HUES48 (cell line): ENCODE data around the gene FMNL3.
A peak's percentile ranks its signal among the peaks of the same experiment; 100 is the strongest.

Experiments used
- H3K27ac ChIP-seq: one replicate; pipeline ENCODE4 v1.7.0; 2013; ENCODE audit warnings: low read depth, low read length, inconsistent platforms
- H3K27me3 ChIP-seq: 2 replicates; pipeline ENCODE4 v1.6.1; 2013; ENCODE audit warnings: mild to moderate bottlenecking, low read length; ENCODE audit not compliant: control insufficient read depth, insufficient read depth
- H3K36me3 ChIP-seq: 2 replicates; pipeline ENCODE4 v1.6.1; 2013; ENCODE audit warnings: low read length; ENCODE audit not compliant: control insufficient read depth, insufficient read depth
- H3K4me1 ChIP-seq: 2 replicates; pipeline ENCODE4 v1.6.1; 2013; ENCODE audit warnings: mild to moderate bottlenecking, low read length; ENCODE audit not compliant: control insufficient read depth, insufficient read depth
- H3K4me3 ChIP-seq: 2 replicates; pipeline ENCODE4 v1.5.1; 2013; ENCODE audit warnings: mild to moderate bottlenecking, low read depth, low read length
- H3K9ac ChIP-seq: 2 replicates; pipeline ENCODE4 v1.6.1; 2013; ENCODE audit warnings: mild to moderate bottlenecking, low read depth, low read length, moderate library complexity
- H3K9me3 ChIP-seq: 2 replicates; pipeline ENCODE4 v1.6.1; 2013; ENCODE audit warnings: low read length; ENCODE audit not compliant: control insufficient read depth, insufficient read depth

The FMNL3 gene

DNA sequence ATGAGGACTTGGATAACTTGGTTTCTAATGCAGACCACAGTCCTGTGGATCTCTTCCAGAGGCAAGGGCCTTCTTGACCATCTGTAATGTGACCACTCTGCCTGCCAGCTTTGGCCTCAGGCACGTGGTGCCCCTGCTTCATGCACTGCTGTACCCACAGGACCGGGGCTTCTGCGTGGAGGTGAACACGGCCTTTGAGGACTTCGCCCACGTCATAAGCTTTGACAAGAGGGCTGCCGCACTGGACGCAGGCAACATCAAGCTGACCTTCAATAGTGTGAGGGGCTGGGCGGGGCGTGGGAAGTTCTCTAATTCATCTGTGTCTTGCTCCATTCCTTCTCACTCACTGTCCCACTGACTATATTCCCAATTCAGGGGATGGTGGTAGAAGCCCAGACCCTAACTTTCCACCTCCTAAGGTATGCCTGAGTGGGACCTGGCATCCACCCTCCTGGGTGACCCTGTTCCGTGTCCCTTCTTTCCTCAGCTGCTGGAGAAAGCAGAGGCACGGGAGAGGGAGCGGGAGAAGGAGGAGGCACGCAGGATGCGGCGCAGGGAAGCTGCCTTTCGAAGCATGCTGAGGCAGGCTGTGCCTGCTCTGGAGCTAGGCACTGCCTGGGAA is 65.3 kb downstream of the FMNL3 start:
- H3K36me3 ChIP-seq, result peaks cover 63% of the 10 kb centered on the region
- no peak overlapping the region for H3K9ac ChIP-seq
- no peaks in the 10 kb centered on the region for H3K9me3 ChIP-seq
- no peaks in the 10 kb centered on the region for H3K27me3 ChIP-seq
- peaks cover 10% of the 10 kb centered on the region for H3K4me1 ChIP-seq
- no peak overlapping the region for H3K4me3 ChIP-seq
- H3K27ac ChIP-seq, result no peak overlapping the region

DNA sequence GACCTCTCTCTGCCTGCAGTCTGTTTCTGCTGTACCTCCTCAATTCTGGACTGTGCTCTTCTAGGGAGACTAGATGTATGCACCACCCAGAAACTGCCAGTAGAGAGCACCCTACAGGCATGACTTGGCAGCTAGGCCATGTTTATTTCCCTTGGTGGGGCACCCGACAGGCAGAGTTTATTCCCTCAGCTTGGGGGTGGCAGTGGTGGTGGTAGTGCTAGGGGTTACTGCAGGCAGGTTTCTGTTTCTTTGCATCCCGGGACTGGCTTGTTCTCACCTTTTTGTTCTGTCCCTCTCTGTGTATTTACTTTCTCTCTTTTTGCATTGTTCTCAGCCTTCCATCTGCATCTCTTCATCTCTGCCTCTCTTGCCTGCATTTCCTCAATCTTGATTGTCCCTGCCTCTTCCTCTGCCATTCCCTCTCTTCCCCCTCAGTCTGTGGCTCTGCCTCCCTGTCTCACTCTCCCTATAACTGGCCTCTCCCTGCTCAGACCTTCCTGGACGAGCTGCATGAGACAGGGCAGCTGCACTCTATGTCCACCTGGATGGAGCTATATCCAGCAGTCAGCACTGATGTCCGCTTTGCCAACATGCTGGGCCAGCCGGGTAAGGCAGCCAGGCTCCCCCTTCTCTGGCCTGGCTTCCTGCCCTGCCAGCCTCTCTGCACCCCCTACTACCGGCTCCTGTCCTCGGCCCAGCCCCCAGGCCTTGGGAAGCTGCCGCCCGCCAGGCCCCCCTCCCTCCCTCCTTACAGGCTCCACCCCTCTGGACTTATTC is 70.0 kb downstream of the FMNL3 start:
- 0 out of 2 replicates have a peak overlapping the region, but pooled peaks have one; percentile 22 for H3K9ac ChIP-seq
- H3K27ac ChIP-seq, result peak overlapping the region; percentile 57
- no peak overlapping the region for H3K4me3 ChIP-seq

DNA sequence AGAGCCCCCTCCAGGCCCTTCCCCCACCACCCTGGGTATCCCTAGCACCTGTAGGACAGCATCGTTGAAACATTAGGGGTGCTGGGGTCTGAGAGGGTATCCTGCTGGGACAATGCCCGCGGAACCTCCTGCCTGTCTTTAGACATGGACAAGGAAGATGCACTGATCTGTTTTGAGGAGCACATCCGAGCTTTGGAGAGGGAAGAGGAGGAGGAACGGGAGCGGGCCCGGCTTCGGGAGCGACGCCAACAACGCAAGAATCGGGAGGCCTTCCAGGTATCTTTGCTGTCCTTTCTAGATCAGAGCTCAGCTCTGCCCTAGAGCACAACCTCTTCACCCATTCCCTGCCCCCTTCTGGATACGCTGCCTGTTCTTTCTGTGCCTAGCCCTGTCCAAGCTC is 70.6 kb downstream of the FMNL3 start:
- H3K9me3 ChIP-seq, result no peaks in the 10 kb centered on the region
- H3K36me3 ChIP-seq, result peaks cover 36% of the 10 kb centered on the region
- no peak overlapping the region for H3K9ac ChIP-seq
- H3K4me3 ChIP-seq, result no peak overlapping the region
- H3K4me1 ChIP-seq, result peaks cover 15% of the 10 kb centered on the region
- H3K27ac ChIP-seq, result peak overlapping the region; percentile 30
- no peaks in the 10 kb centered on the region for H3K27me3 ChIP-seq

More for the DNA sequence above, 70.0 kb downstream of the FMNL3 start:
- Histone ChIP-seq H3K36me3 (peaks cover 36% of the 10 kb centered on the region), H3K4me1 (peaks cover 15% of the 10 kb centered on the region), H3K27me3 (no peaks in the 10 kb centered on the region), H3K9me3 (no peaks in the 10 kb centered on the region)

DNA sequence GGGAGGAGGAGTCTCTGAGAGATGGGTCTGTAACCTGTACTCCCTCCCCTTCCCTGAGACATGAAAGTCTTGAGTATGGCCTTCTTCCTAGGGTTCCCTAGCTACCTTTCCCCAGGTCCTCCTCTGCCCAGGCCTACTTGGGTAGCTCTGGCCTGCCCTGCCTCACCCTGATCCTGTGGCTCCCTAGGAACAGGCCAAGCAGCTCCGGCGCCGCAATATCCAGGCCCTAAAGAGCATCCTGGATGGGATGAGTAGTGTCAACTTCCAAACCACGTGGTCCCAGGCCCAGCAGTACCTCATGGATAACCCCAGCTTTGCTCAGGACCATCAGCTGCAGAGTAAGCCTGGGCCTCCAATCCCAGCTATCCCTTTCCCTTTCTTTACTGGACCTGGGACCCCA is 71.5 kb downstream of the FMNL3 start:
- no peak overlapping the region for H3K4me3 ChIP-seq
- H3K9ac ChIP-seq, result no peak overlapping the region
- peaks cover 15% of the 10 kb centered on the region for H3K4me1 ChIP-seq
- peaks cover 36% of the 10 kb centered on the region for H3K36me3 ChIP-seq
- H3K27ac ChIP-seq, result no peak overlapping the region
- H3K27me3 ChIP-seq, result no peaks in the 10 kb centered on the region
- no peaks in the 10 kb centered on the region for H3K9me3 ChIP-seq

DNA sequence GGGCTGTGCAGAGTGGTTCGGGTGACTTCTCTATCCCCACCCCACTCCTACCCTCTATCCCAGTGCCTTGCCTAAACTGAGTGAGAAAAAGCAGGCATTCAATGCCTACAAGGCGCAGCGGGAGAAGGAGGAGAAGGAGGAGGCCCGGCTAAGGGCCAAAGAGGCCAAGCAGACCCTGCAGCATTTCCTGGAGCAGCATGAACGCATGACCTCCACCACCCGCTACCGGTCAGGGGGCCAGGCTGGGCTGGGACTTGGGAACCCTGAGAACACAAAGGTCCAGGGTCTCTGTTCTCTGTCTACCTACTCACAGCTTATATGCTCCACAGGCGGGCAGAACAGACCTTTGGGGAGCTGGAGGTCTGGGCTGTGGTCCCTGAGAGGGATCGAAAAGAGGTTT is 72.2 kb downstream of the FMNL3 start:
- H3K27me3 ChIP-seq, result no peaks in the 10 kb centered on the region
- no peak overlapping the region for H3K9ac ChIP-seq
- no peaks in the 10 kb centered on the region for H3K9me3 ChIP-seq
- no peak overlapping the region for H3K27ac ChIP-seq
- H3K4me3 ChIP-seq, result no peak overlapping the region
- H3K4me1 ChIP-seq, result peaks cover 15% of the 10 kb centered on the region
- peaks cover 36% of the 10 kb centered on the region for H3K36me3 ChIP-seq

DNA sequence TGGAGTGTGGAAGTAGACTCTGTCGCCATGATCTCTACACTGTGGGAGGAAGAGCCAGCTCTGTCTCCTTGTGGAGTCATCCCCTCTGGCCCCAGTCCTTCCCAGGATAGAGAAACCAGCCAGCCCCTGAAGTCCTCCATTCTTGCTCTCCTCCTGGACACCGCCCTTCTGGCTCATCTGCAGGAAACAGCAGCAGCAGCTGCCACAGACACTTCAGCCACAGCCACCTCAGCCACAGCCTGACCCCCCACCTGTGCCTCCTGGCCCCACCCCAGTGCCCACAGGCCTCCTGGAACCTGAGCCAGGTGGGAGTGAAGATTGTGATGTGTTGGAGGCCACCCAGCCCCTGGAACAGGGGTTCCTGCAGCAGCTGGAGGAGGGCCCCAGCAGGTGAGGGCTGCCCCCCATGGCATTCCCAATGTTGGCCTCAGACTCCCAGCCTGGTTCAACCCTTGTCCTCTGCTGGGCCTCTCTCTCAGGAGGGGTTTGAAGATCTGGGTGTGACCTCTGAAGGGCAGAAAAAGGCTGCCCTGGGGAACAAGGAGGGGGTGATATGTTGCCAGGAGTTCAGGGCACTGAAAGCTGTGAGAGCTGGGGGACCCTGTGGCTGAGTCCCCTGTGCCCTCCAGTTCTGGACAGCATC is 73.4 kb downstream of the FMNL3 start:
- H3K4me1 ChIP-seq, result peaks cover 15% of the 10 kb centered on the region
- no peaks in the 10 kb centered on the region for H3K27me3 ChIP-seq
- no peak overlapping the region for H3K27ac ChIP-seq
- H3K4me3 ChIP-seq, result no peak overlapping the region
- peaks cover 36% of the 10 kb centered on the region for H3K36me3 ChIP-seq
- H3K9me3 ChIP-seq, result no peaks in the 10 kb centered on the region
- no peak overlapping the region for H3K9ac ChIP-seq

DNA sequence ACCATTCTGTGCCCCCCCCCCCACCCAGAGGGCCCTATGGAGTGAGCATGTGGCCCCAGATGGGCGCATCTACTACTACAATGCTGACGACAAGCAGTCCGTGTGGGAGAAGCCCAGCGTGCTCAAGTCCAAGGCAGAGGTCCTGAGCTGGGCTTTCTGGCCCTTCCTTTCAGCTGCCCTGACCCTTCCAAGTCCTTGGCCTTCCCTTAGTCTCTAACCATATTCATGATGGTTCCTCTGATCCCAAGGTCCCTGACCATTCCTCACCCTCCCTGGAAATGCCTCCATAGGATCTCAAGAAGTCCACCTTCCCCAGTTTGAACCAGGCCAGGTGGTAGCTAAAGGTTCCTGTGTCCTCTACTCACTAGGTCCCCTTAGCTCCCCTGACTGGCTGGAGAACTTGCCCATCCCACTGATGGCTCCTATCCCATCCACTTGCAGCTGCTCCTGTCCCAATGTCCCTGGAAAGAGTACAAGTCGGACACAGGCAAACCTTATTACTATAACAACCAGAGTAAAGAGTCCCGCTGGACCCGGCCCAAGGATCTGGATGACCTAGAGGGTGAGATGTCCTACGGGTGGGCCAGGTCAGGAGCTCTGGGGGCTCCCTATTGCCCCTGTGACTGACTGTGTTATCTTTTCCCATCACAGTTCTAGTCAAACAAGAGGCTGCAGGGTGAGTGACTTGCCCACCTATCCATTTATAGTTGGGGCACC is 74.1 kb downstream of the FMNL3 start:
- H3K9me3 ChIP-seq, result no peaks in the 10 kb centered on the region
- H3K4me3 ChIP-seq, result no peak overlapping the region
- no peak overlapping the region for H3K27ac ChIP-seq
- no peaks in the 10 kb centered on the region for H3K27me3 ChIP-seq
- H3K4me1 ChIP-seq, result peaks cover 15% of the 10 kb centered on the region
- no peak overlapping the region for H3K9ac ChIP-seq
- peaks cover 30% of the 10 kb centered on the region for H3K36me3 ChIP-seq

DNA sequence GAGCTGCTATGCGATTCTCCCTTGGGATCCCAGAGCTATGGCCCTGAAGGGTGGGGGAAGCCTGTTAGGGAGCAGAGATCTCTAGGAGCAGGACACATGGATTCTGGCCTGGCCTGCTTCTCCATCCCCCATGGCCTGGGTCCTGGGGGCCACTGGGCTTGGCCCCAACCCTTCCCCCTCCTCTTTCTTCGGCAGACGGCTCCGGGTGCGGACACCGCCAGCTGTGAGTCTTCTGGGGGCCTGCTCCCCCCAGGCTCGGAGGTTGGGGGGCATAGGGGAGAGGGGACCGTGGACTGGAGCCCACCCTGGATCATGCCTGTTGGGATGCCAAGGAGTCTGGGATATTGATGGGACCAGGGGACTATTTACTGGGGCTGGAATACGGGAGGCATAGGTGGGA is 74.8 kb downstream of the FMNL3 start:
- Histone ChIP-seq H3K9me3 (no peaks in the 10 kb centered on the region), H3K9ac (no peak overlapping the region), H3K4me1 (peaks cover 10% of the 10 kb centered on the region), H3K27ac (no peak overlapping the region), H3K4me3 (no peak overlapping the region), H3K36me3 (peaks cover 25% of the 10 kb centered on the region; the same call in 1 of the 2 replicates), H3K27me3 (no peaks in the 10 kb centered on the region)

DNA sequence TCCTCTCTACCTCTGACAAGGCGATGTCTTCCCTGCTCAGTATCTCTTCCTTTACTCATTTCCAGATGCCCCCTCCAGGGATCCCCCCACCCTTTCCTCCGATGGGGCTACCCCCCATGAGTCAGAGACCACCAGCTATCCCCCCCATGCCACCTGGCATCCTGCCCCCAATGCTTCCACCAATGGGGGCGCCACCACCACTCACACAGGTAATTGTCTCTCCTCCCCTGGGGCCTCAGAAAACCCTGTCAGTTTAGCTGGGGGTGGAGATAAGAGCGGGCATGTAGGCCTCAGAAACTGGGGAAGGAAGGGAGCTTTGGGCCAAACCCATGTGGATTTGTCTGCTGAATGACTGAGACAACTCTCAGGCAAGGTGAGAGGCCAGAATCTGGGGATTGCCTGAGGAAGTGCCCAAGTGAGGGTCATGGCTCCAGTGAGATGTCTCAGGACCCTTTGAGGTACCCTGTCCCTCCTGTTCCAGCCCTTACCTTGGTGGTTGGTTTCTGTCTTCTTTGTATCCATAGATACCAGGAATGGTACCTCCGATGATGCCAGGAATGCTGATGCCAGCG is 75.8 kb downstream of the FMNL3 start:
- no peak overlapping the region for H3K4me3 ChIP-seq
- H3K36me3 ChIP-seq, result peaks cover 25% of the 10 kb centered on the region; the same call in 1 of the 2 replicates
- H3K9me3 ChIP-seq, result no peaks in the 10 kb centered on the region
- no peaks in the 10 kb centered on the region for H3K27me3 ChIP-seq
- H3K4me1 ChIP-seq, result no peaks in the 10 kb centered on the region
- H3K27ac ChIP-seq, result no peak overlapping the region
- no peak overlapping the region for H3K9ac ChIP-seq

DNA sequence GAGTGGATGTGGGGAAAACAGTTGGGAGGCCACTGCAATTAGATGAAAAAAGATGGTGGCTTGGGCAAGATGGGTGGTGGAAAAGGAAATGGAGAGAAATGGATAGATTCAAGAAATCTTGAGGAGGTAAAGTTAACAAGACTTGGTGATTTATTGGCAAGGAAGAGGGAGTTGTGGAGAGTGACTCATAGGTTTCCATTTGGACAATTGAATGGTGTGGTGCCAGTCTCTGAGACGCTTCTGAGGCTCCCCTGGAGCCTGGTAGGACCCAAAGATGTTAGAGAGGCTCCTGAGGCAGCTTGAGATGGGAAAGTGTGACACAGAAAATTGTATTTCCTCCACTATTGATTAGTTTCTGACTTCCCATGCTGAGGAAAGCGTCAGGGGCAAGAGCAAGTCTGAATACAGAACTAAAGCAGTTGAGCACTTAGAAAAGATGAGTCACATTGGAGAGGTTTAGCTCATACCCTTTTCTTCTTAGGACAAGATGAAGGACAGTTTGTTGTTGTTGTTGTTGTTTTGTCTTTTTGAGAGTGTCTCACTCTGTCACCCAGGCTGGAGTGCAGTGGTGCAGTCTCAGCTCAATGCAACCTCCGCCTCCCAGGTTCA is 79.3 kb downstream of the FMNL3 start:
- Histone ChIP-seq H3K36me3 (peaks cover 8% of the 10 kb centered on the region; the same call in 1 of the 2 replicates), H3K4me3 (no peak overlapping the region), H3K9ac (no peak overlapping the region), H3K27ac (no peak overlapping the region), H3K4me1 (0 out of 2 replicates have a peak, but pooled peaks cover 3% of the 10 kb centered on the region), H3K9me3 (no peaks in the 10 kb centered on the region), H3K27me3 (no peaks in the 10 kb centered on the region)
